HL-60 (cell line): ENCODE results near the gene CELF1.

Source experiments
- DNase-seq, 2 experiments: peaks; one replicate each; pipeline ENCODE4 v3.0.0-alpha.2; 2010 to 2020; ENCODE audit warnings: low read depth in 1 of 2, low spot score in 1 of 2
- H3K27ac ChIP-seq: fragments of 250-450 bp; sonication (Bioruptor Pico); replicated peaks from 2 replicates; pipeline ENCODE4 v1.5.1; 2020; ENCODE audit warnings: mild to moderate bottlenecking, moderate library complexity
- H3K27me3 ChIP-seq: fragments of 250-450 bp; sonication (Bioruptor Pico); 2 replicates; pipeline ENCODE4 v1.5.1; 2021; ENCODE audit warnings: mild to moderate bottlenecking, moderate library complexity; ENCODE audit not compliant: insufficient read depth, poor library complexity, severe bottlenecking
- H3K4me3 ChIP-seq: replicated peaks from 2 replicates; pipeline ENCODE4 v1.5.1; 2011; ENCODE audit warnings: mild to moderate bottlenecking, control low read depth, low read length; ENCODE audit not compliant: insufficient read depth
- GABPA ChIP-seq: IDR thresholded peaks from 2 replicates; pipeline ENCODE4 v1.6.1; 2012; ENCODE audit warnings: low read depth
- POLR2AphosphoS5 ChIP-seq: IDR thresholded peaks from 2 replicates; pipeline ENCODE4 v1.6.1; 2012; ENCODE audit warnings: low read depth
- REST ChIP-seq: IDR thresholded peaks from 2 replicates; pipeline ENCODE4 v1.6.1; 2012; ENCODE audit warnings: low read depth; ENCODE audit not compliant: insufficient replicate concordance
- SPI1 ChIP-seq: IDR thresholded peaks from 2 replicates; pipeline ENCODE4 v1.6.1; 2012; ENCODE audit warnings: low read depth, mild to moderate bottlenecking, borderline replicate concordance
- TF ChIP-seq, protein P1 (sequence below): IDR thresholded peaks from one replicate; pipeline ENCODE4 v1.5.1; 2011; ENCODE audit warnings: low read length, control low read depth, inconsistent platforms; ENCODE audit not compliant: insufficient read depth

Gene CELF1

GRCh38 chr11:47448566-47449427, 104.1 kb downstream of the CELF1 start, which contains the start of gene RAPSN:
TSS of gene RAPSN (minus strand) at chr11:47449136. CDS start at chr11:47448964, 172 bp downstream.
- Histone ChIP-seq H3K27ac (no peak within 1 kb of the TSS), H3K27me3 (no peaks in the 10 kb centered on the region), H3K4me3 (no peak within 1 kb of the TSS)
- TF ChIP-seq SPI1 = no peak
- TF ChIP-seq GABPA = no peak
- no peak for TF ChIP-seq REST
- TF ChIP-seq POLR2AphosphoS5 = no peak
- TF ChIP-seq, protein P1, sequence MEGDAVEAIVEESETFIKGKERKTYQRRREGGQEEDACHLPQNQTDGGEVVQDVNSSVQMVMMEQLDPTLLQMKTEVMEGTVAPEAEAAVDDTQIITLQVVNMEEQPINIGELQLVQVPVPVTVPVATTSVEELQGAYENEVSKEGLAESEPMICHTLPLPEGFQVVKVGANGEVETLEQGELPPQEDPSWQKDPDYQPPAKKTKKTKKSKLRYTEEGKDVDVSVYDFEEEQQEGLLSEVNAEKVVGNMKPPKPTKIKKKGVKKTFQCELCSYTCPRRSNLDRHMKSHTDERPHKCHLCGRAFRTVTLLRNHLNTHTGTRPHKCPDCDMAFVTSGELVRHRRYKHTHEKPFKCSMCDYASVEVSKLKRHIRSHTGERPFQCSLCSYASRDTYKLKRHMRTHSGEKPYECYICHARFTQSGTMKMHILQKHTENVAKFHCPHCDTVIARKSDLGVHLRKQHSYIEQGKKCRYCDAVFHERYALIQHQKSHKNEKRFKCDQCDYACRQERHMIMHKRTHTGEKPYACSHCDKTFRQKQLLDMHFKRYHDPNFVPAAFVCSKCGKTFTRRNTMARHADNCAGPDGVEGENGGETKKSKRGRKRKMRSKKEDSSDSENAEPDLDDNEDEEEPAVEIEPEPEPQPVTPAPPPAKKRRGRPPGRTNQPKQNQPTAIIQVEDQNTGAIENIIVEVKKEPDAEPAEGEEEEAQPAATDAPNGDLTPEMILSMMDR = no peak
- DNase-seq = no peak

- Histone ChIP-seq H3K4me3 (no peak overlapping the region), H3K27me3 (no peaks in the 10 kb centered on the region), H3K27ac (no peak overlapping the region)
- DNase-seq = no peak
- TF ChIP-seq, protein P1 = no peak
- TF ChIP-seq SPI1 = no peak
- TF ChIP-seq POLR2AphosphoS5 = no peak
- no peak for TF ChIP-seq REST
- no peak for TF ChIP-seq GABPA
These were observed 105.0 kb downstream of the CELF1 start for GRCh38 chr11:47447906-47448305.

GRCh38 chr11:47446833-47447232, 106.1 kb downstream of the CELF1 start:
- DNase-seq = no peak
- no peak overlapping the region for H3K4me3 ChIP-seq
- H3K27me3 ChIP-seq = no peaks in the 10 kb centered on the region
- TF ChIP-seq POLR2AphosphoS5 (no peak), GABPA (no peak), REST (no peak), SPI1 (no peak)
- TF ChIP-seq, protein P1 = no peak
- no peak overlapping the region for H3K27ac ChIP-seq
